Measurements from ENCODE around the gene FKBP5. TPM values are rescaled to one million over a fixed set of nuclear protein-coding genes. Genes with fewer than 3 reads are reported as not detected.

The FKBP5 gene
- total and polyA plus RNA-seq, 2 donors (not counting 3 experiments of a cell fraction or from before 2014, with no cell fraction given), result 16.7 to 56.8 TPM

- Histone ChIP-seq H3K4me2 (ENCODE audit: insufficient read depth, low read length) (no peak overlapping the region), H3K27ac (ENCODE audit: insufficient read depth, low read depth, low read length) (no peak overlapping the region), H3K79me2 (ENCODE audit: control insufficient read depth, insufficient read depth, low read length) (no peaks in the 10 kb centered on the region), H2AFZ (ENCODE audit: low read depth, low read length) (no peak overlapping the region), H3K36me3 (ENCODE audit: control insufficient read depth in 2 of 2, extremely low read depth in 1 of 2, insufficient read depth in 2 of 2, low read length in 2 of 2) (peaks cover 0 to 2% of the 10 kb centered on the region in 2 experiments), H3K9me3 (replicated peaks; ENCODE audit: control insufficient read depth, insufficient read depth, low read length) (no peaks in the 10 kb centered on the region), H4K20me1 (replicated peaks; ENCODE audit: control insufficient read depth, extremely low read depth, insufficient read depth, low read length) (no peaks in the 10 kb centered on the region), H3K27me3 (ENCODE audit: control insufficient read depth in 2 of 2, insufficient read depth in 2 of 2, low read length in 2 of 2) (no peaks in the 10 kb centered on the region), H3K9me1 (replicated peaks; ENCODE audit: control insufficient read depth, extremely low read depth, insufficient read depth, low read length) (no peaks in the 10 kb centered on the region), H3K9ac (replicated peaks; ENCODE audit: extremely low read depth, insufficient read depth, low read length) (no peak overlapping the region), H3K4me1 (ENCODE audit: control insufficient read depth, extremely low read depth, insufficient read depth, low read length) (no peaks in the 10 kb centered on the region), H3K4me3 (replicated peaks in 1 of 3; ENCODE audit: insufficient read depth in 1 of 3, low read depth in 1 of 3, low read length in 3 of 3) (no peak overlapping the region)
- dilution Hi-C loops (cut with MboI; ENCODE audit: extremely low pct_ligation_motif_present, low sequenced_read_pairs) (no loop called here), intact Hi-C loops (cut with micrococcal nuclease) (no loop called here)
- DNase-seq (ENCODE audit: low read depth, low spot score) (no peak), FAIRE-seq (no peak)
- TF ChIP-seq, protein P1, sequence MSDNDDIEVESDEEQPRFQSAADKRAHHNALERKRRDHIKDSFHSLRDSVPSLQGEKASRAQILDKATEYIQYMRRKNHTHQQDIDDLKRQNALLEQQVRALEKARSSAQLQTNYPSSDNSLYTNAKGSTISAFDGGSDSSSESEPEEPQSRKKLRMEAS (IDR thresholded peaks at IDR 0.05; ENCODE audit: insufficient read depth, insufficient read length), result no peak
- POLR2A ChIA-PET, result no interaction called here
- CTCF ChIA-PET, result interaction anchor here (1.3 kb wide), 1 partner anchor 10 kb away, joined by 3 read pairs; no protein-coding TSS in a partner anchor
- BruUV-seq (replicated peaks), result no TSS peak
Observed at GRCh38 chr6:35613762-35614161, 75.0 kb downstream of the FKBP5 start.

- ChIA-PET CTCF (interaction anchor here (1.5 kb wide), 1 partner anchor 13 kb away, joined by 4 read pairs; no protein-coding TSS in a partner anchor), POLR2A (no interaction called here)
- Histone ChIP-seq H3K36me3 (ENCODE audit: control insufficient read depth in 2 of 2, extremely low read depth in 1 of 2, insufficient read depth in 2 of 2, low read length in 2 of 2) (no peaks in the 10 kb centered on the region), H3K79me2 (ENCODE audit: control insufficient read depth, insufficient read depth, low read length) (no peaks in the 10 kb centered on the region), H3K4me1 (ENCODE audit: control insufficient read depth, extremely low read depth, insufficient read depth, low read length) (no peaks in the 10 kb centered on the region), H3K27me3 (ENCODE audit: control insufficient read depth in 2 of 2, insufficient read depth in 2 of 2, low read length in 2 of 2) (no peaks in the 10 kb centered on the region), H3K9ac (replicated peaks; ENCODE audit: extremely low read depth, insufficient read depth, low read length) (no peak overlapping the region), H3K27ac (ENCODE audit: insufficient read depth, low read depth, low read length) (no peak overlapping the region), H3K9me3 (replicated peaks; ENCODE audit: control insufficient read depth, insufficient read depth, low read length) (no peaks in the 10 kb centered on the region), H3K9me1 (replicated peaks; ENCODE audit: control insufficient read depth, extremely low read depth, insufficient read depth, low read length) (no peaks in the 10 kb centered on the region), H3K4me2 (ENCODE audit: insufficient read depth, low read length) (no peak overlapping the region), H2AFZ (ENCODE audit: low read depth, low read length) (no peak overlapping the region), H4K20me1 (replicated peaks; ENCODE audit: control insufficient read depth, extremely low read depth, insufficient read depth, low read length) (no peaks in the 10 kb centered on the region), H3K4me3 (replicated peaks in 1 of 3; ENCODE audit: insufficient read depth in 1 of 3, low read depth in 1 of 3, low read length in 3 of 3) (no peak overlapping the region)
- FAIRE-seq (no peak), DNase-seq (ENCODE audit: low read depth, low spot score) (no peak)
- intact Hi-C loops (cut with micrococcal nuclease) (no loop called here), dilution Hi-C loops (cut with MboI; ENCODE audit: extremely low pct_ligation_motif_present, low sequenced_read_pairs) (no loop called here)
- no TSS peak for BruUV-seq (replicated peaks)
- no peak for TF ChIP-seq MYC (IDR thresholded peaks at IDR 0.05; ENCODE audit: low read depth, low read length)
- no peak for TF ChIP-seq POLR2A (IDR thresholded peaks at IDR 0.05; ENCODE audit: low read depth, low read length)
- no peak for TF ChIP-seq POLR2AphosphoS5 (IDR thresholded peaks at IDR 0.05; ENCODE audit: insufficient read depth, low read depth, low read length)
- TF ChIP-seq GATA2 (IDR thresholded peaks at IDR 0.05; ENCODE audit: insufficient read depth, insufficient read length, low read depth, low read length), result no peak
- no peak for TF ChIP-seq EZH2 (IDR thresholded peaks at IDR 0.05; ENCODE audit: borderline replicate concordance, low read depth, low read length, severe bottlenecking)
- TF ChIP-seq FOS (IDR thresholded peaks at IDR 0.05; ENCODE audit: borderline replicate concordance, insufficient read depth, low read length), result no peak
- TF ChIP-seq, protein P2, sequence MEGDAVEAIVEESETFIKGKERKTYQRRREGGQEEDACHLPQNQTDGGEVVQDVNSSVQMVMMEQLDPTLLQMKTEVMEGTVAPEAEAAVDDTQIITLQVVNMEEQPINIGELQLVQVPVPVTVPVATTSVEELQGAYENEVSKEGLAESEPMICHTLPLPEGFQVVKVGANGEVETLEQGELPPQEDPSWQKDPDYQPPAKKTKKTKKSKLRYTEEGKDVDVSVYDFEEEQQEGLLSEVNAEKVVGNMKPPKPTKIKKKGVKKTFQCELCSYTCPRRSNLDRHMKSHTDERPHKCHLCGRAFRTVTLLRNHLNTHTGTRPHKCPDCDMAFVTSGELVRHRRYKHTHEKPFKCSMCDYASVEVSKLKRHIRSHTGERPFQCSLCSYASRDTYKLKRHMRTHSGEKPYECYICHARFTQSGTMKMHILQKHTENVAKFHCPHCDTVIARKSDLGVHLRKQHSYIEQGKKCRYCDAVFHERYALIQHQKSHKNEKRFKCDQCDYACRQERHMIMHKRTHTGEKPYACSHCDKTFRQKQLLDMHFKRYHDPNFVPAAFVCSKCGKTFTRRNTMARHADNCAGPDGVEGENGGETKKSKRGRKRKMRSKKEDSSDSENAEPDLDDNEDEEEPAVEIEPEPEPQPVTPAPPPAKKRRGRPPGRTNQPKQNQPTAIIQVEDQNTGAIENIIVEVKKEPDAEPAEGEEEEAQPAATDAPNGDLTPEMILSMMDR (IDR thresholded peaks at IDR 0.05; ENCODE audit: extremely low read depth in 1 of 2, insufficient read depth in 1 of 2, low read depth in 1 of 2, low read length in 2 of 2), result no peak
- TF ChIP-seq, protein P1 (IDR thresholded peaks at IDR 0.05; ENCODE audit: insufficient read depth, insufficient read length), result no peak
- no peak for TF ChIP-seq JUN (IDR thresholded peaks at IDR 0.05; ENCODE audit: borderline replicate concordance, insufficient read depth, insufficient read length, low read depth)
Observed at GRCh38 chr6:35611240-35611639, 77.5 kb downstream of the FKBP5 start.
